Progenitor cell of endocrine pancreas (in vitro differentiated cells): Measurements from ENCODE around the gene SAYSD1. TPM values are rescaled to one million over a fixed set of nuclear protein-coding genes. Genes with fewer than 3 reads are reported as not detected.

Source experiments
- DNase-seq: peaks from one replicate; pipeline ENCODE4 v3.0.0; 2021; ENCODE audit warnings: low spot score; ENCODE audit not compliant: unreplicated experiment
- H3K27ac Mint-ChIP-seq: 2 replicates; pipeline ENCODE4 v1.8.0; 2021; ENCODE audit warnings: mild to moderate bottlenecking, moderate library complexity, mixed read lengths
- H3K27me3 Mint-ChIP-seq: 2 replicates; pipeline ENCODE4 v1.8.0; 2021; ENCODE audit warnings: mixed read lengths
- H3K36me3 Mint-ChIP-seq: 2 replicates; pipeline ENCODE4 v1.8.0; 2022; ENCODE audit warnings: mixed read lengths; ENCODE audit not compliant: insufficient read depth
- H3K4me1 Mint-ChIP-seq: 2 replicates; pipeline ENCODE4 v1.8.0; 2021; ENCODE audit warnings: low read depth, mixed read lengths
- H3K4me3 Mint-ChIP-seq: 2 replicates; pipeline ENCODE4 v1.8.0; 2021; ENCODE audit warnings: low read depth, mild to moderate bottlenecking, moderate library complexity, mixed read lengths
- H3K9me3 Mint-ChIP-seq: 2 replicates; pipeline ENCODE4 v1.8.0; 2021; ENCODE audit warnings: low read depth, mixed read lengths
- total RNA-seq: library from RNA; stranded (reverse); gene quantifications from 2 replicates; pipeline ENCODE4 v1.2.1, GENCODE V29; 2021
- TF ChIP-seq, protein P1 (sequence below): fragments of 200-600 bp; sonication (generic); IDR thresholded peaks from one replicate; pipeline ENCODE4 v1.5.0; 2021; ENCODE audit warnings: antibody characterized with exemption, mild to moderate bottlenecking; ENCODE audit not compliant: unreplicated experiment

The SAYSD1 gene
- total RNA-seq, 1 donor from 2014 or later: 17.4 TPM

DNA sequence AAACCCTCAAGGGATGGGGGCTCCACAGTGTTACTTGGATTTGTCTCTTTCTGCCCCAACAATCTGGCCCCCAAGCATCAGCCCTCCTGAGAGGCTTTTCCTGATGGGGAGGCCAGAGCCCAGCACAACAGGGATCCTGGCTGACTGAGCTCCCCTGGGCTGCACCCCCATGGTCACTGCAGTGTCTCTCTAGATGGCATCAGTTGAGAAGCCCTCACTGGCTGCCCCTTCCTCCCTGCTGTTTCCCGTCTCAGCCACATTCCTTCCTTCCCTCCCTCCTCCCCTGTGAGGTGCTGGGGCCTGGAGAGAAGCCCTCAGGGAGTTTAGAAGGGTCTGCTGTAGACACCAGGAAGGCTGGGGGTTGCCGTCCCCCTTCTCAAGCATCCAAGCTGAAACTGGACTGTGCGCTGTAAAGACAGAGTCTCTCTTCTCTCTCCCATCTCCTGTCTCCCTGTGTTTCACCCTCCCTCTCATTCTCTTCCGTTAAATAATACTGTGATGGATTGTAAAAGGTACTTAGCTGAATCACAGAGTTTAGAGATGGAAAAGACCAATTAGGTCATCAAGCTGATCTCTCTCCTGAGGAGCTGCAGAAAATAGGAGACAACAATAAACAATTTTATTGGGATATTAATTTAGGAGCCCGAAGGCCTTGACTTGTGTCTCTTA, 29.7 kb downstream of the SAYSD1 start:
- H3K27me3 Mint-ChIP-seq: peaks cover 19% of the 10 kb centered on the region
- peaks cover 10% of the 10 kb centered on the region for H3K4me1 Mint-ChIP-seq
- H3K9me3 Mint-ChIP-seq: no peaks in the 10 kb centered on the region
- no peaks in the 10 kb centered on the region for H3K36me3 Mint-ChIP-seq
- H3K27ac Mint-ChIP-seq: no peak overlapping the region
- TF ChIP-seq, protein P1, sequence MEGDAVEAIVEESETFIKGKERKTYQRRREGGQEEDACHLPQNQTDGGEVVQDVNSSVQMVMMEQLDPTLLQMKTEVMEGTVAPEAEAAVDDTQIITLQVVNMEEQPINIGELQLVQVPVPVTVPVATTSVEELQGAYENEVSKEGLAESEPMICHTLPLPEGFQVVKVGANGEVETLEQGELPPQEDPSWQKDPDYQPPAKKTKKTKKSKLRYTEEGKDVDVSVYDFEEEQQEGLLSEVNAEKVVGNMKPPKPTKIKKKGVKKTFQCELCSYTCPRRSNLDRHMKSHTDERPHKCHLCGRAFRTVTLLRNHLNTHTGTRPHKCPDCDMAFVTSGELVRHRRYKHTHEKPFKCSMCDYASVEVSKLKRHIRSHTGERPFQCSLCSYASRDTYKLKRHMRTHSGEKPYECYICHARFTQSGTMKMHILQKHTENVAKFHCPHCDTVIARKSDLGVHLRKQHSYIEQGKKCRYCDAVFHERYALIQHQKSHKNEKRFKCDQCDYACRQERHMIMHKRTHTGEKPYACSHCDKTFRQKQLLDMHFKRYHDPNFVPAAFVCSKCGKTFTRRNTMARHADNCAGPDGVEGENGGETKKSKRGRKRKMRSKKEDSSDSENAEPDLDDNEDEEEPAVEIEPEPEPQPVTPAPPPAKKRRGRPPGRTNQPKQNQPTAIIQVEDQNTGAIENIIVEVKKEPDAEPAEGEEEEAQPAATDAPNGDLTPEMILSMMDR: no peak
- no peak overlapping the region for H3K4me3 Mint-ChIP-seq
- no peak for DNase-seq

DNA sequence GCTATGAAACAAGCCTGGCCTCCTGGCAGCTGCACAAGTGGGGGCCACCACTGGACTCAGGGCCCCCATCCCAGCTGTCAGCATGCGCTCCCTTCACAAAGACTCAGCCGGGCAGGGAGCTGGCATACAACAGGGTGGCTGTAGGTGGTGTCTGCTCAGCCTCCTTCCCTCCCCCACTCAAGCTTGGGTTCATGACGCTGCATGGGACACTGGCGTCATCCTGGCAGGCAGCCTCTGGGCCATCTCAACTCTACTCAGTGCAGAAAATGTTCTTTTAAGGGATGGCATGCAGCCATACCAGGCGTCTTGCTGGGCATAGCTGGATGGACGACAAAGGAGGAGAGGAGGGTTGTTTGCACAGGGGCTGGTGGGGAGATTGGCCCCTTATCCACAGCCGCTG, 30.5 kb downstream of the SAYSD1 start:
- no peak for DNase-seq
- peaks cover 6% of the 10 kb centered on the region for H3K4me1 Mint-ChIP-seq
- no peak overlapping the region for H3K4me3 Mint-ChIP-seq

DNA sequence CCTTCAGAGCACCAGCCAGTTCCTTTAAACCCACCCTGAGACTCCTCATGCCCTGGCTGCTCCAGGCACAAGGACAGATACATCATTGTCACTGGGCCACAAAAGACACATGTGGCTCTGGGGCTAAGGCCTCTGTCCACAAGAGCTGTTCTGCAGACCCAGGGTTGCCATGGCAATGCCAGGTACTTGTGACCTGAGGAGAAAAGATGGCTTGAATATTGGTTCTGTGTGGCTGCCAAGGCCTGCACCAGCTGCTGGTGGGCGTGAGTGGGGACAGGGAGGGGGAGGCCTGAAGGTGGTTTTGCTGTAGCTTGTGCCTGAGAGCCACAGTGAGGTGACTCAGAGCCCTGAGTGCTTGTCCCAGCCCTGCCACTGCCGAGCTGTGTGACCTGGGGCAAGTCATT, 31.8 kb downstream of the SAYSD1 start:
- DNase-seq: no peak
- TF ChIP-seq, protein P1: no peak
- H3K4me3 Mint-ChIP-seq: no peak overlapping the region
- H3K27me3 Mint-ChIP-seq: peaks cover 19% of the 10 kb centered on the region
- H3K4me1 Mint-ChIP-seq: peaks cover 1% of the 10 kb centered on the region
- H3K27ac Mint-ChIP-seq: no peak overlapping the region
- no peaks in the 10 kb centered on the region for H3K9me3 Mint-ChIP-seq
- H3K36me3 Mint-ChIP-seq: no peaks in the 10 kb centered on the region

More for the DNA sequence above, 30.5 kb downstream of the SAYSD1 start:
- peaks cover 19% of the 10 kb centered on the region for H3K27me3 Mint-ChIP-seq
- no peaks in the 10 kb centered on the region for H3K9me3 Mint-ChIP-seq
- H3K36me3 Mint-ChIP-seq: no peaks in the 10 kb centered on the region
- no peak overlapping the region for H3K27ac Mint-ChIP-seq
- TF ChIP-seq, protein P1: no peak

DNA sequence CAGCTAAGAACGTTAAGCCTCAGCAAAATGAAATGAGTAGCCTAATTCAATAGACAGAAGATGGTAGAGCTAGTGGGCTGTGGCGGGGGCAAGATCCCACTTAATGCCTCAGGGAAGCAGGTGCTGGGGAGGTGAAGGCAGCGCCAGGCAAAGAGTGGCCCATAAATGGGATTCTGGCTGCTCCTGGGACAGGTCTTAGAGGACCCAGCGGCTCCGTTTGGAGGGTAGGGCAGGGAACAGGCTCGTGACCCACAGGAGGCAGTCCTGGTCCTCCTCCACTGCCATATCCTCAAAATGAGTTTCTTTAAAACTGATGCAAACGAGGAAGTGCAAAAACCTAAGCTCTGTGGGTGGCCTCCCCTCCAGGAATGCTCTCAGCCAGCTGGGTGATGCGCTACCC, 32.7 kb downstream of the SAYSD1 start:
- TF ChIP-seq, protein P1: no peak
- peaks cover 19% of the 10 kb centered on the region for H3K27me3 Mint-ChIP-seq
- no peak for DNase-seq

DNA sequence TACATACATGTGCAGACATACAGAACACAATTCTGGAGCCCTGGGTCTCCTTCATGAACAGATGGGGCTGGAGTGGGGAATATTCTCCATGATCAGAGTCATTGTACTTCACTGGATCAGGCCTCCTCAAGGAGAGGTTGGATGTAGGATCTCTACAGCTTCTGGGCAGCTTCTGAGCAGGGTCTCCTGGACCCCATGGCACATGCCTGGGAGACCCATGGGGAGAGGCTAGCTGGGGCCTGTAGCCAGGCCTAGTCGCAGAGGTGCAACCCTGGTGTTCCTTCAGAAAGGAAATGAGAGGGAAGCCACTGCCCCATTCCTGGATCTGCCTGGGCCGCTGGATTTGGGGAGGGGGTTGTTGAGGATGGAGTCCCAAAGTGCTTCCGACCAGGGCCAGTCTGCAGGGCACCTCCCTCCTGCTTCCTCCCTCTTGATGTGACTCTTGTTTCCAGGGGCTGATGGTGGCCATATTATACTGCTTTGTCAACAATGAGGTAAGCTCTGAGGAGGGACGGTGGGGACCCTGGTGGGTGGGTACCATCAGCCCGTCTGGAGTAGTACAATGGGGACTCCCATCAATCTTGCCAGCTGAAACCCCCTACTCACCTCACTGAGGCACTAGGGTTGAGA, 34.6 kb downstream of the SAYSD1 start:
- Mint-ChIP-seq H3K9me3 (no peaks in the 10 kb centered on the region), H3K36me3 (no peaks in the 10 kb centered on the region), H3K27me3 (peaks cover under 1% of the 10 kb centered on the region), H3K4me3 (no peak overlapping the region), H3K27ac (no peak overlapping the region), H3K4me1 (peaks cover 2% of the 10 kb centered on the region)
- TF ChIP-seq, protein P1: no peak
- no peak for DNase-seq

More for the DNA sequence above, 32.7 kb downstream of the SAYSD1 start:
- no peaks in the 10 kb centered on the region for H3K36me3 Mint-ChIP-seq
- H3K4me3 Mint-ChIP-seq: no peak overlapping the region
- no peaks in the 10 kb centered on the region for H3K4me1 Mint-ChIP-seq
- H3K9me3 Mint-ChIP-seq: no peaks in the 10 kb centered on the region
- H3K27ac Mint-ChIP-seq: no peak overlapping the region
